GM10266 (cell line): Measurements from ENCODE around the gene WWOX.

Source experiments
- DNase-seq: peaks from one replicate; pipeline ENCODE4 v3.0.0; 2012; ENCODE audit errors: extremely low spot score
- CTCF ChIP-seq: IDR thresholded peaks from 2 replicates; pipeline ENCODE4 v1.5.1; 2012; ENCODE audit warnings: mild to moderate bottlenecking, low read depth; ENCODE audit not compliant: control insufficient read depth, insufficient read depth; ENCODE audit errors: missing control alignments

WWOX gene

GRCh38 chr16:79206889-79207288 lies 1107.4 kb downstream of the WWOX start:
- no peak for DNase-seq
- no peak for TF ChIP-seq CTCF

- TF ChIP-seq CTCF, result no peak
- no peak for DNase-seq
These were observed 1109.9 kb downstream of the WWOX start for GRCh38 chr16:79209308-79209707.

- no peak for DNase-seq
- no peak for TF ChIP-seq CTCF
These were observed 1111.2 kb downstream of the WWOX start for GRCh38 chr16:79210607-79211006.

- no peak for TF ChIP-seq CTCF
- DNase-seq, result no peak
These were observed 1112.1 kb downstream of the WWOX start for GRCh38 chr16:79211586-79211985.

GRCh38 chr16:79212114-79212791 lies 1112.8 kb downstream of the WWOX start:
- no peak for DNase-seq
- no peak for TF ChIP-seq CTCF

GRCh38 chr16:79213214-79213613 lies 1113.8 kb downstream of the WWOX start:
- DNase-seq, result no peak
- no peak for TF ChIP-seq CTCF

- TF ChIP-seq CTCF, result no peak
- no peak for DNase-seq
These were observed 1115.8 kb downstream of the WWOX start for GRCh38 chr16:79215289-79215688.
